Trophoblast cell (in vitro differentiated cells and primary cell): ENCODE data around the gene LRP1.

Source experiments
- DNase-seq, 2 donors: peaks; one replicate each; pipeline ENCODE4 v3.0.0-alpha.2; 2016
- H2AFZ ChIP-seq: 2 replicates; pipeline ENCODE4 v1.6.1; 2013; ENCODE audit warnings: low read length, moderate library complexity, mild to moderate bottlenecking; ENCODE audit not compliant: insufficient read depth, poor library complexity
- H2AK5ac ChIP-seq: 2 replicates; pipeline ENCODE4 v1.6.1; 2013; ENCODE audit warnings: mild to moderate bottlenecking, low read length
- H2BK120ac ChIP-seq: 2 replicates; pipeline ENCODE4 v1.6.1; 2013; ENCODE audit warnings: low read length, mild to moderate bottlenecking, moderate library complexity; ENCODE audit not compliant: insufficient read depth, poor library complexity
- H2BK12ac ChIP-seq: 2 replicates; pipeline ENCODE4 v1.6.1; 2013; ENCODE audit warnings: mild to moderate bottlenecking, low read length, moderate library complexity
- H2BK5ac ChIP-seq: 2 replicates; pipeline ENCODE4 v1.6.1; 2013; ENCODE audit warnings: low read length, low read depth, moderate library complexity, mild to moderate bottlenecking; ENCODE audit not compliant: poor library complexity
- H3K14ac ChIP-seq: 2 replicates; pipeline ENCODE4 v1.6.1; 2013; ENCODE audit warnings: mild to moderate bottlenecking, low read length
- H3K18ac ChIP-seq: 2 replicates; pipeline ENCODE4 v1.6.1; 2013; ENCODE audit warnings: mild to moderate bottlenecking, low read length
- H3K23ac ChIP-seq: 2 replicates; pipeline ENCODE4 v1.6.1; 2013; ENCODE audit warnings: low read length
- H3K27ac ChIP-seq: 2 replicates; pipeline ENCODE4 v1.5.1; 2013; ENCODE audit warnings: low read depth, mild to moderate bottlenecking, inconsistent platforms, low read length, moderate library complexity
- H3K27me3 ChIP-seq: 2 replicates; pipeline ENCODE4 v1.6.1; 2013; ENCODE audit warnings: inconsistent platforms, mild to moderate bottlenecking, low read length, moderate library complexity; ENCODE audit not compliant: insufficient read depth
- H3K36me3 ChIP-seq, 2 experiments: 1 replicate in 1 of 2; 2 replicates in 1 of 2; pipeline ENCODE4 v1.6.1; 2013; ENCODE audit warnings: low read length in 2 of 2, mild to moderate bottlenecking in 2 of 2, moderate library complexity in 1 of 2; ENCODE audit not compliant: insufficient read depth in 2 of 2, control insufficient read depth in 1 of 2
- H3K4ac ChIP-seq: 2 replicates; pipeline ENCODE4 v1.6.1; 2013; ENCODE audit warnings: low read depth, mild to moderate bottlenecking, low read length, moderate library complexity
- H3K4me1 ChIP-seq, 2 experiments: 1 replicate in 1 of 2; 2 replicates in 1 of 2; pipeline ENCODE4 v1.6.1; 2013; ENCODE audit warnings: low read length in 2 of 2, mild to moderate bottlenecking in 2 of 2, moderate library complexity in 1 of 2; ENCODE audit not compliant: insufficient read depth in 2 of 2, control insufficient read depth in 1 of 2
- H3K4me2 ChIP-seq: 2 replicates; pipeline ENCODE4 v1.6.1; 2013; ENCODE audit warnings: inconsistent platforms, mild to moderate bottlenecking, low read length, moderate library complexity
- H3K4me3 ChIP-seq: 2 replicates; pipeline ENCODE4 v1.5.1; 2013; ENCODE audit warnings: mild to moderate bottlenecking, low read depth, low read length, inconsistent platforms
- H3K79me1 ChIP-seq: one replicate; pipeline ENCODE4 v1.6.1; 2013; ENCODE audit warnings: low read length
- H3K79me2 ChIP-seq: 2 replicates; pipeline ENCODE4 v1.6.1; 2013; ENCODE audit warnings: low read length, mild to moderate bottlenecking; ENCODE audit not compliant: control insufficient read depth, insufficient read depth, poor library complexity
- H3K9ac ChIP-seq: 2 replicates; pipeline ENCODE4 v1.6.1; 2013; ENCODE audit warnings: mild to moderate bottlenecking, low read length
- H3K9me3 ChIP-seq: 2 replicates; pipeline ENCODE4 v1.6.1; 2013; ENCODE audit warnings: low read depth, mild to moderate bottlenecking, control low read depth, inconsistent platforms, low read length; ENCODE audit not compliant: insufficient read depth
- H4K12ac ChIP-seq: 2 replicates; pipeline ENCODE4 v1.6.1; 2013; ENCODE audit warnings: low read depth, mild to moderate bottlenecking, low read length, moderate library complexity
- H4K8ac ChIP-seq: 2 replicates; pipeline ENCODE4 v1.6.1; 2013; ENCODE audit warnings: low read depth, mild to moderate bottlenecking, low read length, moderate library complexity
- H4K91ac ChIP-seq: one replicate; pipeline ENCODE4 v1.6.1; 2013; ENCODE audit warnings: low read depth, mild to moderate bottlenecking, low read length, moderate library complexity
- WGBS: extraction: QIAGEN DNeasy Blood & Tissue Kit; methylation state at CpG from one replicate; pipeline ENCODE4 v1.1.7; 2013; ENCODE audit warnings: missing lambda C conversion rate; ENCODE audit not compliant: insufficient read length, insufficient coverage; ENCODE audit errors: extremely low coverage; 5-methylcytosine and 5-hydroxymethylcytosine counted together

LRP1 gene

GRCh38 chr12:57229046-57229633 lies 100.9 kb downstream of the LRP1 start:
- Histone ChIP-seq H2AK5ac (no peak overlapping the region), H4K91ac (no peak overlapping the region), H3K23ac (no peak overlapping the region), H3K18ac (no peak overlapping the region), H3K4ac (no peak overlapping the region), H3K36me3 (peaks cover 31 to 32% of the 10 kb centered on the region in 2 experiments), H3K79me2 (peaks cover 12% of the 10 kb centered on the region), H4K8ac (peak overlapping the region; percentile 36), H3K9ac (no peak overlapping the region), H4K12ac (no peak overlapping the region), H2BK12ac (no peak overlapping the region), H2BK5ac (no peak overlapping the region), H3K4me3 (no peak overlapping the region), H3K27me3 (peaks cover 32% of the 10 kb centered on the region), H3K14ac (no peak overlapping the region), H3K4me1 (peaks cover 14 to 15% of the 10 kb centered on the region in 2 experiments), H3K79me1 (peaks cover 11% of the 10 kb centered on the region), H3K4me2 (peak overlapping the region; percentile 87), H2BK120ac (no peak overlapping the region), H3K27ac (no peak overlapping the region), H2AFZ (peak overlapping the region; percentile 32), H3K9me3 (peaks cover 13% of the 10 kb centered on the region)
- no CpG with 5 or more reads among the region's 9 CpGs for WGBS
- no peak for DNase-seq

GRCh38 chr12:57229634-57230380 lies 101.5 kb downstream of the LRP1 start, which contains the start of gene SHMT2:
TSS of gene SHMT2 (plus strand) at chr12:57229711. CDS start at chr12:57229779, 68 bp downstream.
- H3K9ac ChIP-seq: peak within 1 kb of the TSS; percentile 85

GRCh38 chr12:57230381-57231155 lies 102.3 kb downstream of the LRP1 start:
- Histone ChIP-seq H3K4ac (peak overlapping the region; percentile 57), H3K4me3 (peak overlapping the region; percentile 78), H4K12ac (peak overlapping the region; percentile 75), H3K27me3 (peaks cover 19% of the 10 kb centered on the region), H2AK5ac (peak overlapping the region; percentile 49), H2BK120ac (peak overlapping the region; percentile 34), H2BK12ac (no peak overlapping the region), H3K27ac (no peak overlapping the region), H3K36me3 (peaks cover 36 to 38% of the 10 kb centered on the region in 2 experiments), H4K8ac (peak overlapping the region; percentile 91), H3K79me2 (peaks cover 12% of the 10 kb centered on the region), H3K4me2 (peak overlapping the region; percentile 87), H3K4me1 (peaks cover 11 to 12% of the 10 kb centered on the region in 2 experiments), H3K9me3 (peaks cover 9% of the 10 kb centered on the region), H3K14ac (peak overlapping the region; percentile 84), H3K18ac (peak overlapping the region; percentile 78), H2BK5ac (peak overlapping the region; percentile 4), H2AFZ (no peak overlapping the region), H3K23ac (no peak overlapping the region), H3K79me1 (peaks cover 11% of the 10 kb centered on the region), H4K91ac (peak overlapping the region; percentile 67), H3K9ac (peak overlapping the region; percentile 85)
- no peak for DNase-seq
- no CpG with 5 or more reads among the region's 10 CpGs for WGBS

More at GRCh38 chr12:57229634-57230380, 101.5 kb downstream of the LRP1 start, which contains the start of gene SHMT2:
- Histone ChIP-seq H3K14ac (peak within 1 kb of the TSS; percentile 84), H2AK5ac (peak within 1 kb of the TSS; percentile 49), H3K79me1 (peaks cover 11% of the 10 kb centered on the region), H3K9me3 (peaks cover 9% of the 10 kb centered on the region), H2AFZ (peak within 1 kb of the TSS; percentile 72), H3K18ac (peak within 1 kb of the TSS; percentile 78), H3K23ac (no peak within 1 kb of the TSS), H3K27ac (peak within 1 kb of the TSS; percentile 58), H3K4ac (peak within 1 kb of the TSS; percentile 57), H4K91ac (peak within 1 kb of the TSS; percentile 67), H2BK120ac (peak within 1 kb of the TSS; percentile 67), H3K4me1 (peaks cover 14 to 15% of the 10 kb centered on the region in 2 experiments), H3K27me3 (peaks cover 25% of the 10 kb centered on the region), H3K4me3 (peak within 1 kb of the TSS; percentile 78), H4K8ac (peak within 1 kb of the TSS; percentile 91), H2BK12ac (no peak within 1 kb of the TSS), H3K79me2 (peaks cover 12% of the 10 kb centered on the region), H4K12ac (peak within 1 kb of the TSS; percentile 75), H2BK5ac (peak within 1 kb of the TSS; percentile 73), H3K4me2 (peak within 1 kb of the TSS; percentile 87), H3K36me3 (peaks cover 36 to 38% of the 10 kb centered on the region in 2 experiments)
- DNase-seq: peak; percentile 97 to 100
- no CpG with 5 or more reads among the region's 42 CpGs for WGBS
